Breast epithelium (tissue), 3 donors: ENCODE results near the gene DGKI.

Experiments used
- CTCF ChIP-seq, 3 donors: fragments of 450-650 bp; IDR thresholded peaks; one replicate each; pipeline ENCODE4 v1.5.1; 2016 to 2017; ENCODE audit warnings: antibody characterized with exemption in 3 of 3, mild to moderate bottlenecking in 3 of 3, moderate library complexity in 3 of 3
- POLR2A ChIP-seq: fragments of 450-650 bp; IDR thresholded peaks from one replicate; pipeline ENCODE4 v1.6.1; 2016; ENCODE audit warnings: antibody characterized with exemption, mild to moderate bottlenecking, moderate library complexity

GRCh38 chr7:137386966-137387365 is 459.8 kb downstream of the DGKI start:
- TF ChIP-seq POLR2A (no peak), CTCF (IDR thresholded peaks at IDR 0.05) (no peak)
